HepG2 (cell line): Measurements from ENCODE around the gene PIM1. TPM values are rescaled to one million over a fixed set of nuclear protein-coding genes. Genes with fewer than 3 reads are reported as not detected.

ENCODE experiments used
- CTCF ChIP-seq: sonication (generic); formaldehyde crosslinking; IDR thresholded peaks from 2 replicates; pipeline ENCODE4 v1.5.0; 2020; ENCODE audit warnings: mild to moderate bottlenecking, missing genetic modification reagents, moderate library complexity
- E2F2 ChIP-seq: sonication (generic); formaldehyde crosslinking; IDR thresholded peaks from 2 replicates; pipeline ENCODE4 v1.4.0; 2020; ENCODE audit warnings: missing genetic modification reagents, borderline replicate concordance
- FOXA3 ChIP-seq: IDR thresholded peaks from 2 replicates; pipeline ENCODE4 v1.6.1; 2016; ENCODE audit warnings: missing genetic modification reagents, missing compliant biosample characterization
- FOXJ3 ChIP-seq: sonication (generic); formaldehyde crosslinking; IDR thresholded peaks from 2 replicates; pipeline ENCODE4 v1.4.0; 2020; ENCODE audit warnings: missing genetic modification reagents, mild to moderate bottlenecking, borderline replicate concordance
- MXD3 ChIP-seq: IDR thresholded peaks from 2 replicates; pipeline ENCODE4 v1.6.1; 2016; ENCODE audit warnings: mild to moderate bottlenecking, missing biosample characterization, missing genetic modification reagents
- NCOA1 ChIP-seq: sonication (generic); formaldehyde crosslinking; IDR thresholded peaks from 2 replicates; pipeline ENCODE4 v1.9.0; 2021; ENCODE audit warnings: missing genetic modification reagents
- SIN3A ChIP-seq: IDR thresholded peaks from 2 replicates; pipeline ENCODE4 v1.6.1; 2011; ENCODE audit warnings: low read depth, mild to moderate bottlenecking, control low read depth, low read length, borderline replicate concordance
- SKIL ChIP-seq: sonication (generic); formaldehyde crosslinking; IDR thresholded peaks from 2 replicates; pipeline ENCODE4 v1.8.0; 2022; ENCODE audit warnings: missing genetic modification reagents, mild to moderate bottlenecking, moderate library complexity, borderline replicate concordance
- SMYD3 ChIP-seq: sonication (generic); formaldehyde crosslinking; IDR thresholded peaks from 2 replicates; pipeline ENCODE4 v1.8.1; 2023; ENCODE audit warnings: mild to moderate bottlenecking, missing genetic modification reagents
- THAP9 ChIP-seq: sonication (generic); formaldehyde crosslinking; IDR thresholded peaks from 2 replicates; pipeline ENCODE4; 2020; ENCODE audit warnings: missing genetic modification reagents, mild to moderate bottlenecking, borderline replicate concordance
- ZBTB42 ChIP-seq: sonication (generic); formaldehyde crosslinking; IDR thresholded peaks from 2 replicates; pipeline ENCODE4 v1.5.0; 2020; ENCODE audit warnings: mild to moderate bottlenecking, missing genetic modification reagents
- ZNF276 ChIP-seq: sonication (generic); formaldehyde crosslinking; IDR thresholded peaks from 2 replicates; pipeline ENCODE4 v1.4.0; 2020; ENCODE audit warnings: mild to moderate bottlenecking, low read depth, missing genetic modification reagents
- ZNF710 ChIP-seq: sonication (generic); formaldehyde crosslinking; IDR thresholded peaks from 2 replicates; pipeline ENCODE4 v1.5.0; 2020; ENCODE audit warnings: mild to moderate bottlenecking, missing genetic modification reagents, borderline replicate concordance
- polyA plus RNA-seq, 8 experiments: library from polyadenylated mRNA; depleted of rRNA in 3 of 8; stranded (reverse) in 7 of 8; unstranded in 1 of 8; fragments of >200 nt; fragmentation: Illumina TruSeq in 4 of 8; extraction: Trizol in 4 of 8; gene quantifications; 2 replicates each; pipeline versions ENCODE4 v1.2.1 to v1.2.3, GENCODE V29; 2011 to 2016; ENCODE audit warnings: low read depth in 4 of 8, missing spikeins in 1 of 8, mixed read lengths in 1 of 8; ENCODE audit not compliant: insufficient read depth in 1 of 8
- total RNA-seq, 5 experiments: library from RNA; depleted of rRNA; stranded (reverse); fragments of >200 nt; fragmentation: Illumina TruSeq; extraction: Trizol; gene quantifications; 2 replicates each; pipeline ENCODE4 v1.2.3, GENCODE V29; 2016; ENCODE audit warnings: low read depth in 1 of 5

PIM1 gene
- total and polyA plus RNA-seq, 2 of the 13 experiments (the other 11 are each of a cell fraction or from before 2014, with no cell fraction given): 29.4 to 117 TPM

GRCh38 chr6:37131104-37131959 is 38.6 kb upstream of the PIM1 start (continued):
- TF ChIP-seq SKIL (CRISPR knock-in tag): 0 out of 2 replicates have a peak, but pooled peaks have one; percentile 2
- 0 out of 2 replicates have a peak, but pooled peaks have one; percentile 42 for TF ChIP-seq ZBTB42
- 0 out of 2 replicates have a peak, but pooled peaks have one; percentile 3 for TF ChIP-seq FOXA3 (CRISPR knock-in tag)
- peak; percentile 42; the same call in 1 of the 2 replicates for TF ChIP-seq CTCF (CRISPR knock-in tag)
- TF ChIP-seq E2F2 (CRISPR knock-in tag): peak; percentile 23; the same call in 1 of the 2 replicates
- TF ChIP-seq FOXJ3 (CRISPR knock-in tag): 0 out of 2 replicates have a peak, but pooled peaks have one; percentile 5
- TF ChIP-seq ZNF276 (CRISPR knock-in tag): peak; percentile 66; the same call in 1 of the 2 replicates
- TF ChIP-seq ZNF710 (CRISPR knock-in tag): no peak
- TF ChIP-seq THAP9 (CRISPR knock-in tag): peak; percentile 13; the same call in 1 of the 2 replicates
- peak; percentile 78 for TF ChIP-seq SMYD3
- 0 out of 2 replicates have a peak, but pooled peaks have one; percentile 18 for TF ChIP-seq NCOA1 (CRISPR knock-in tag)
- peak; percentile 32; the same call in 1 of the 2 replicates for TF ChIP-seq MXD3 (CRISPR knock-in tag)
- TF ChIP-seq SIN3A: peak; percentile 40; the same call in 1 of the 2 replicates
